Testis (tissue), 3 donors: ENCODE results near the gene TBC1D22A. TPM values are rescaled to one million over a fixed set of nuclear protein-coding genes. Genes with fewer than 3 reads are reported as not detected.

Experiments
- DNase-seq: peaks from one replicate; pipeline ENCODE4 v3.0.0-alpha.2; 2019
- H3K27ac ChIP-seq, 2 donors: fragments of 200-600 bp; sonication (generic); one replicate each; pipeline ENCODE4 v1.5.1; 2019
- H3K27me3 ChIP-seq: fragments of 200-600 bp; sonication (generic); one replicate; pipeline ENCODE4 v1.5.1; 2019
- H3K36me3 ChIP-seq: fragments of 200-600 bp; sonication (generic); one replicate; pipeline ENCODE4 v1.5.1; 2017; ENCODE audit warnings: low read depth; ENCODE audit errors: missing control alignments
- H3K4me1 ChIP-seq: fragments of 200-600 bp; sonication (generic); one replicate; pipeline ENCODE4 v1.5.1; 2019
- H3K4me3 ChIP-seq, 2 donors: fragments of 200-600 bp; sonication (generic); one replicate each; pipeline ENCODE4 v1.5.1; 2017 to 2019
- H3K9me3 ChIP-seq: fragments of 200-600 bp; sonication (generic); one replicate; pipeline ENCODE4 v1.5.1; 2017
- POLR2A ChIP-seq: fragments of 450-650 bp; IDR thresholded peaks from one replicate; pipeline ENCODE4 v1.6.1; 2017; ENCODE audit warnings: antibody characterized with exemption, mild to moderate bottlenecking, moderate library complexity
- WGBS, 2 donors: methylation state at CpG; one replicate each; pipeline ENCODE4 v1.1.5; 2018; 5-methylcytosine and 5-hydroxymethylcytosine counted together
- intact Hi-C: fragments of 100-400 bp; cut with DNase I; formaldehyde crosslinking; loops from one replicate; pipeline ENCODE4 v1.15.1; 2023; ENCODE audit warnings: low total_unique reads
- polyA plus RNA-seq: library from polyadenylated mRNA; stranded (reverse); fragments of 350-450 nt; fragmentation: Illumina TruSeq; extraction: RNeasy Lipid Tissue Mini Kit (QIAGEN cat#74804); gene quantifications from one replicate; pipeline ENCODE4 v1.2.3, GENCODE V29; 2014; ENCODE audit warnings: low read depth, low replicate concordance; ENCODE audit not compliant: insufficient read depth
- total RNA-seq, 2 donors: library from RNA; depleted of rRNA; stranded (reverse); fragments of >200 nt; gene quantifications; one replicate each; pipeline ENCODE4 v1.2.3, GENCODE V29; 2016
- TF ChIP-seq, protein P1 (sequence below), 3 experiments: fragments of 450-650 bp in 2 of 3; fragments of 200-600 bp in 1 of 3; sonication (generic) in 1 of 3; IDR thresholded peaks; one replicate each; pipeline ENCODE4 v1.5.1; 2016 to 2019; ENCODE audit warnings: antibody characterized with exemption in 3 of 3, mild to moderate bottlenecking in 2 of 3, moderate library complexity in 1 of 3

TBC1D22A gene
- total and polyA plus RNA-seq, 3 donors from 2014 or later = 16.6 to 32.8 (median 28.5) TPM

DNA sequence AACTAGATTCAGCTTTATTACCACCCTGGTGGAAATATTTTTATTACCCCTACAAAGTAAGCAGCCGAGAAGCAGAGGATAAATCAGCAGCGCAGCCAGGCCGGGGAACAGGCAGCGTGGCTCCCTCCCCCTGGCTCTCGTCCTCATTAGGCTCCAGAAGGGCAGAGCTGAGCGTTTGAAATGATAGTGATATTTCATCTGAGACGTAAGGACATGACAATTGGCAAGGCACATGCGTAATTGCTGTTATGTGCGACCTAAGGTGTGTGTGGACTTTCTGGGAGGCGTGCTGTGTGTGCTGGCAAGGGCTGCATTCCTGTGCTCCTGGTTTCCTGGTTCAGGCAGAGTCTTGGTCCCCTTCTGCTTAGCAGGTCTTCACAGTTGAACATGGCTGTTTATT is 247.8 kb downstream of the TBC1D22A start:
- Histone ChIP-seq H3K27ac (no peak overlapping the region), H3K4me3 (no peak overlapping the region), H3K4me1 (no peaks in the 10 kb centered on the region), H3K36me3 (no peaks in the 10 kb centered on the region), H3K27me3 (no peaks in the 10 kb centered on the region), H3K9me3 (no peaks in the 10 kb centered on the region)
- TF ChIP-seq, protein P1, sequence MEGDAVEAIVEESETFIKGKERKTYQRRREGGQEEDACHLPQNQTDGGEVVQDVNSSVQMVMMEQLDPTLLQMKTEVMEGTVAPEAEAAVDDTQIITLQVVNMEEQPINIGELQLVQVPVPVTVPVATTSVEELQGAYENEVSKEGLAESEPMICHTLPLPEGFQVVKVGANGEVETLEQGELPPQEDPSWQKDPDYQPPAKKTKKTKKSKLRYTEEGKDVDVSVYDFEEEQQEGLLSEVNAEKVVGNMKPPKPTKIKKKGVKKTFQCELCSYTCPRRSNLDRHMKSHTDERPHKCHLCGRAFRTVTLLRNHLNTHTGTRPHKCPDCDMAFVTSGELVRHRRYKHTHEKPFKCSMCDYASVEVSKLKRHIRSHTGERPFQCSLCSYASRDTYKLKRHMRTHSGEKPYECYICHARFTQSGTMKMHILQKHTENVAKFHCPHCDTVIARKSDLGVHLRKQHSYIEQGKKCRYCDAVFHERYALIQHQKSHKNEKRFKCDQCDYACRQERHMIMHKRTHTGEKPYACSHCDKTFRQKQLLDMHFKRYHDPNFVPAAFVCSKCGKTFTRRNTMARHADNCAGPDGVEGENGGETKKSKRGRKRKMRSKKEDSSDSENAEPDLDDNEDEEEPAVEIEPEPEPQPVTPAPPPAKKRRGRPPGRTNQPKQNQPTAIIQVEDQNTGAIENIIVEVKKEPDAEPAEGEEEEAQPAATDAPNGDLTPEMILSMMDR (IDR thresholded peaks at IDR 0.05) = no peak
- no peak for TF ChIP-seq POLR2A
- whole genome bisulfite sequencing, 2 donors = 88 to 92% methylated on average over 9 to 10 of the region's 10 CpGs
- intact Hi-C loops = no loop called here
- no peak for DNase-seq

DNA sequence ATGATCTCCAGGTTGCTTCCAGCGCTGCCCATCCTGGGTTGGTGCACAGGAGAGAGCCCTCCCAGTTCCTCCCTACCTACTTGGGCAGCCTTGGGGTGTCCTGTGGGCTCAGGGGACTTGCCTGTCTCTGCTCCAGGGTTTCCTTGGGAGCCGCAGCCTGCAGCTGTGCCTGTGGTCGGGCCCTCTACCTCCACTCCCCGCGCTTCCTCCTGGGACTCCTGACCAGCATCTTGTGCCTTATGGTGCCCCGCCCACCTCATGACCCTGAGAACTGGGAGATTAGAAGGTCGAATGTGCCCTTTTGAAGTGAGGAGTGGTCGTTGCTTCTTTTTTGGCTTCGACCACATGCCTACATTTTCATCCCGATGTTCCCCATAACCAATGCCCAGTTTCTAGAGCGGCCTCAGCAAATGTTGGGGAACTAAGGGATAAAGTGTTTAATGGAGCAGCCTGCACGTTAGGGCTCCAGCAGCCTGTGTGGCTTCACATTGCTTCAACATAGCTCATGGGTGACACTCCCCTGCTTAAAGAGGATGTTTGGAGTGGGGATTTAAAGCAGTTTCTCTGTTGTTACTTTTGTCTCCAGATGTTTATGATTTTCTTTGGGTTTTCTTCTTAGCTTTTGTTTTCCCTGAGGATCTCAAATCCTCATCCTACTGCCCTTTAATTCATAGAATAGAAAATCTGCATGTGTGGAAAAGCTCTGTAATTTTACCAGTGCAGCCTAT is 248.8 kb downstream of the TBC1D22A start:
- Histone ChIP-seq H3K36me3 (no peaks in the 10 kb centered on the region), H3K4me3 (no peak overlapping the region), H3K4me1 (no peaks in the 10 kb centered on the region), H3K27me3 (no peaks in the 10 kb centered on the region), H3K27ac (no peak overlapping the region), H3K9me3 (no peaks in the 10 kb centered on the region)
- intact Hi-C loops = no loop called here
- DNase-seq = no peak
- WGBS, 2 donors = 79 to 85% methylated on average over 11 to 12 of the region's 12 CpGs
- no peak for TF ChIP-seq POLR2A
- TF ChIP-seq, protein P1 (IDR thresholded peaks at IDR 0.05) = no peak

DNA sequence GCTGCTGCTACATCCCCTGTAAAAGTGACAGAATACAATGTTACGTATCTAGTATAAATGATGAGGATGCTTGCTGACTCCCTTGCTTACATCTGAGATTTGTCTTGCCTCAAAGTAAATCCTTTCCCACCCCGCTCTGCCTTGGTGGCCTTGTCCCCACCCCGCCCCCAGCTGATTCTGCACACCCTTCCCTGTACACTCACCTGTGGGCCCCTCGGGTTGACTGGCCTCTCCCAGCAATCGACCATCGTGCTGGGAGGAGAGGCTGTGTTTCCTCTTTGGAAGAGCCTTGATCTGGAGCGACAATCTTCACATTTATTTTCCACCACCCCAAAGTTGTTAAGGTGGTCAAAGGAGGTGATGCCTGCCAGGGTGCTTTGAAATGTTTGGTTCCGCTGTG is 249.4 kb downstream of the TBC1D22A start:
- DNase-seq = no peak
- H3K4me1 ChIP-seq = no peaks in the 10 kb centered on the region
- intact Hi-C loops = no loop called here
- no peaks in the 10 kb centered on the region for H3K27me3 ChIP-seq
- H3K4me3 ChIP-seq = no peak overlapping the region
- 86 to 88% methylated on average over 6 to 8 of the region's 8 CpGs for WGBS, 2 donors
- TF ChIP-seq POLR2A = no peak
- TF ChIP-seq, protein P1 (IDR thresholded peaks at IDR 0.05) = no peak
- no peaks in the 10 kb centered on the region for H3K36me3 ChIP-seq
- no peaks in the 10 kb centered on the region for H3K9me3 ChIP-seq
- no peak overlapping the region for H3K27ac ChIP-seq

DNA sequence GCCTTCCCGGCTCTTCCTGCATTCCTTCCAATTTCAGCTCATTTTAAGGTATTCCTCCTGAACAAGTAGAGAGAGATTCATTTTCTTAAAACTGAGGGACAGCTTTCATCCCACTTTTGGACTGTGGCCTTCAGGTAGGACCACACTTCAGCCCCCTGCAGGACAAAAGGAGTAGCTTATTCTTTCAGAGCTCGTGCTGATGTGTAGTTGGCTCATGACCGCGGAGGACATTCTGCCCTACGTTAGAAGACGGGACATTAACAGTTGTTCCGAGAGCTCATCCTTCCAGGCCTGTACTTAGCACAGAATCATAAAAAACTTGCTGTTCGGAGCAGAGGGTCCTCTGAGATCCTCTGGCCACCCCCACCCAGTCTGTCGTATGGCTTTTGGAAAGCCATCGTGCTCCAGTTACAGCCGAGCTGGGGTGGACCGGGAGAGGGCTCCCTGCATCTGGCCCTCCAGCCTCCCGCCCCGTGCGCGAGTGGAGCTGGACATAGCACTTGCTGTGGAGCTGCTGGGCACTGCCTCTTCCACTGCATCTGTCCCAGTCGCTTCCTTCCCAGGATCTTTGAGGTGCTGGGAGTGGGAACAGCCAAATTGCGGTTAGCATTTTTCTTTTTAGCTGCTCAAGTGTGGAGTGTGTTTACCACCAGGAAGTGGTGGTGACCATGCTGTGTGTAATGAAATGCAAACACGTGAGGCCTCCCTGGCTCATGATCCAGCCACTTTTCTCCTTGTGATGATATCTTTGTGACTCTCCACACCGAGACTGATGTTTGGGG is 250.3 kb downstream of the TBC1D22A start:
- no peak for DNase-seq
- Histone ChIP-seq H3K4me1 (no peaks in the 10 kb centered on the region), H3K4me3 (no peak overlapping the region), H3K27ac (no peak overlapping the region), H3K9me3 (no peaks in the 10 kb centered on the region), H3K27me3 (no peaks in the 10 kb centered on the region), H3K36me3 (no peaks in the 10 kb centered on the region)
- intact Hi-C loops = no loop called here
- TF ChIP-seq, protein P1 (IDR thresholded peaks at IDR 0.05) = no peak
- TF ChIP-seq POLR2A = no peak
- WGBS, 2 donors = 96 to 97% methylated on average over 14 to 20 of the region's 20 CpGs
